Measurements from ENCODE around the gene ABR.

- TF ChIP-seq, protein P1, sequence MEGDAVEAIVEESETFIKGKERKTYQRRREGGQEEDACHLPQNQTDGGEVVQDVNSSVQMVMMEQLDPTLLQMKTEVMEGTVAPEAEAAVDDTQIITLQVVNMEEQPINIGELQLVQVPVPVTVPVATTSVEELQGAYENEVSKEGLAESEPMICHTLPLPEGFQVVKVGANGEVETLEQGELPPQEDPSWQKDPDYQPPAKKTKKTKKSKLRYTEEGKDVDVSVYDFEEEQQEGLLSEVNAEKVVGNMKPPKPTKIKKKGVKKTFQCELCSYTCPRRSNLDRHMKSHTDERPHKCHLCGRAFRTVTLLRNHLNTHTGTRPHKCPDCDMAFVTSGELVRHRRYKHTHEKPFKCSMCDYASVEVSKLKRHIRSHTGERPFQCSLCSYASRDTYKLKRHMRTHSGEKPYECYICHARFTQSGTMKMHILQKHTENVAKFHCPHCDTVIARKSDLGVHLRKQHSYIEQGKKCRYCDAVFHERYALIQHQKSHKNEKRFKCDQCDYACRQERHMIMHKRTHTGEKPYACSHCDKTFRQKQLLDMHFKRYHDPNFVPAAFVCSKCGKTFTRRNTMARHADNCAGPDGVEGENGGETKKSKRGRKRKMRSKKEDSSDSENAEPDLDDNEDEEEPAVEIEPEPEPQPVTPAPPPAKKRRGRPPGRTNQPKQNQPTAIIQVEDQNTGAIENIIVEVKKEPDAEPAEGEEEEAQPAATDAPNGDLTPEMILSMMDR (conservative IDR thresholded peaks at IDR 0.05; ENCODE audit: low read depth, low read length): no peak
- TF ChIP-seq EZH2 (IDR thresholded peaks at IDR 0.05; ENCODE audit: low read length, unreplicated experiment): no peak
These were observed 221.8 kb downstream of the ABR start for GRCh38 chr17:957856-958421.
